A549 (cell line): ENCODE data around the gene SLC2A2. TPM values are rescaled to one million over a fixed set of nuclear protein-coding genes. Genes with fewer than 3 reads are reported as not detected.
A peak's percentile ranks its signal among the peaks of the same experiment; 100 is the strongest.

Source experiments
- ATAC-seq, 2 experiments: fragments of 200-7000 bp in 1 of 2; fragments of >200 bp in 1 of 2; cut with Nextera tagmentation in 1 of 2; cut with Tn5 transposase in 1 of 2; 3 replicates each; pipeline versions ENCODE4 v1.8.0 to v1.9.1; 2018 to 2020; ENCODE audit warnings: mild to moderate bottlenecking in 1 of 2, moderate library complexity in 1 of 2
- CTCF ChIA-PET: fragments of 300-600 bp; sonication (Branson Sonifier 250); formaldehyde crosslinking; extraction: SDS; loops from one replicate; lab custom pipeline; 2021; ENCODE audit warnings: antibody characterized with exemption, inconsistent platforms; lab: Yijun Ruan, JAX
- POLR2A ChIA-PET: fragments of 350-600 bp; formaldehyde crosslinking; extraction: SDS; loops from one replicate; lab custom pipeline; 2021; ENCODE audit warnings: antibody characterized with exemption, inconsistent platforms; lab: Yijun Ruan, JAX
- DNase-seq, 2 experiments: peaks; one replicate each; pipeline versions ENCODE4 v3.0.0 to v3.0.0-alpha.2; 2011 to 2016; ENCODE audit warnings: low read depth in 1 of 2, low spot score in 1 of 2
- FAIRE-seq: peaks from 2 replicates; lab custom pipeline; 2011; peaks lifted over from hg19 to GRCh38; lab: Jason Lieb, UNC
- H3K27ac ChIP-seq, 2 experiments: fragments of >200 bp; sonication (Bioruptor Twin); formaldehyde crosslinking; 3 replicates each; pipeline ENCODE4 v1.5.1; 2016 to 2017
- H3K4me1 ChIP-seq: fragments of >200 bp; sonication (Bioruptor Twin); formaldehyde crosslinking; 3 replicates; pipeline ENCODE4 v1.6.1; 2016
- H3K4me2 ChIP-seq: fragments of >200 bp; sonication (Bioruptor Twin); formaldehyde crosslinking; 3 replicates; pipeline ENCODE4 v1.6.1; 2016
- H3K4me3 ChIP-seq: fragments of >200 bp; sonication (Bioruptor Twin); formaldehyde crosslinking; 3 replicates; pipeline ENCODE4 v1.5.1; 2016
- H3K9me3 ChIP-seq: fragments of >200 bp; sonication (Bioruptor Twin); formaldehyde crosslinking; 3 replicates; pipeline ENCODE4 v1.6.1; 2016
- BHLHE40 ChIP-seq: IDR thresholded peaks from 2 replicates; pipeline ENCODE4 v1.6.1; 2012; ENCODE audit warnings: low read depth, low read length, inconsistent platforms
- CBX2 ChIP-seq: fragments of 200-600 bp; sonication (generic); IDR thresholded peaks from 2 replicates; pipeline ENCODE4 v1.6.1; 2016; ENCODE audit warnings: low read depth, mild to moderate bottlenecking, borderline replicate concordance
- CBX8 ChIP-seq: fragments of 200-600 bp; sonication (generic); IDR thresholded peaks from 2 replicates; pipeline ENCODE4 v1.6.1; 2016
- CEBPB ChIP-seq, 2 experiments: fragments of >200 bp in 1 of 2; sonication (Bioruptor Twin) in 1 of 2; formaldehyde crosslinking in 1 of 2; IDR thresholded peaks; 2 replicates each; pipeline ENCODE4 v1.6.1; 2012 to 2016
- CHD2 ChIP-seq: fragments of 150-350 bp; IDR thresholded peaks from 2 replicates; pipeline ENCODE4 v1.6.1; 2014; ENCODE audit warnings: low read length; ENCODE audit not compliant: partially characterized antibody
- EHMT2 ChIP-seq: fragments of 200-600 bp; sonication (generic); IDR thresholded peaks from 2 replicates; pipeline ENCODE4 v1.6.1; 2016; ENCODE audit warnings: antibody characterized with exemption, low read depth, mild to moderate bottlenecking, moderate library complexity
- EP300 ChIP-seq, 2 experiments: fragments of >200 bp; sonication (Bioruptor Twin); formaldehyde crosslinking; IDR thresholded peaks; 2 replicates in 1 of 2; 3 replicates in 1 of 2; pipeline ENCODE4 v1.6.1; 2016 to 2017
- ESRRA ChIP-seq: fragments of 150-350 bp; IDR thresholded peaks from 2 replicates; pipeline ENCODE4 v1.6.1; 2014; ENCODE audit warnings: mild to moderate bottlenecking, low read length, borderline replicate concordance
- GATA3 ChIP-seq: IDR thresholded peaks from 2 replicates; pipeline ENCODE4 v1.6.1; 2012; ENCODE audit warnings: borderline replicate concordance
- HES2 ChIP-seq: fragments of >200 bp; sonication (Bioruptor Twin); formaldehyde crosslinking; IDR thresholded peaks from 2 replicates; pipeline ENCODE4 v1.6.1; 2016
- HOXB5 ChIP-seq: fragments of 250-450 bp; sonication (Bioruptor Pico); IDR thresholded peaks from 2 replicates; pipeline ENCODE4 v1.5.0; 2020; ENCODE audit warnings: mild to moderate bottlenecking, moderate library complexity
- JUNB ChIP-seq: fragments of >200 bp; sonication (Bioruptor Twin); formaldehyde crosslinking; IDR thresholded peaks from 2 replicates; pipeline ENCODE4 v1.6.1; 2016
- KDM5A ChIP-seq: fragments of 200-600 bp; sonication (generic); IDR thresholded peaks from 2 replicates; pipeline ENCODE4 v1.6.1; 2016; ENCODE audit warnings: antibody characterized with exemption, mild to moderate bottlenecking
- MAFK ChIP-seq: fragments of 450-650 bp; IDR thresholded peaks from 2 replicates; pipeline ENCODE4 v1.6.1; 2014; ENCODE audit not compliant: partially characterized antibody
- MAX ChIP-seq: IDR thresholded peaks from 2 replicates; pipeline ENCODE4 v1.6.1; 2012
- MYC ChIP-seq: IDR thresholded peaks from 2 replicates; pipeline ENCODE4 v1.6.1; 2012; ENCODE audit warnings: mild to moderate bottlenecking, inconsistent platforms, low read length, improper control_type of control experiment, borderline replicate concordance
- NFE2L2 ChIP-seq: fragments of 150-350 bp; conservative IDR thresholded peaks from 2 replicates; pipeline ENCODE4 v1.6.1; 2014; ENCODE audit warnings: low read length
- PBX3 ChIP-seq: IDR thresholded peaks from 2 replicates; pipeline ENCODE4 v1.6.1; 2012
- PHF8 ChIP-seq: fragments of 200-600 bp; sonication (generic); IDR thresholded peaks from 2 replicates; pipeline ENCODE4 v1.6.1; 2016; ENCODE audit warnings: low read depth, mild to moderate bottlenecking, antibody characterized with exemption, moderate library complexity, borderline replicate concordance
- RCOR1 ChIP-seq: fragments of 150-350 bp; IDR thresholded peaks from 2 replicates; pipeline ENCODE4 v1.6.1; 2014; ENCODE audit warnings: antibody characterized with exemption, low read length, low read depth
- SMC3 ChIP-seq: fragments of >200 bp; sonication (Bioruptor Twin); formaldehyde crosslinking; IDR thresholded peaks from 3 replicates; pipeline ENCODE4 v1.6.1; 2018; ENCODE audit warnings: inconsistent platforms
- SREBF2 ChIP-seq: fragments of 450-650 bp; IDR thresholded peaks from 2 replicates; pipeline ENCODE4 v1.6.1; 2014; ENCODE audit warnings: mild to moderate bottlenecking, moderate library complexity
- ZFP36 ChIP-seq: fragments of 450-650 bp; IDR thresholded peaks from 2 replicates; pipeline ENCODE4 v1.6.1; 2014; ENCODE audit warnings: borderline replicate concordance; ENCODE audit not compliant: partially characterized antibody
- ZNF302 ChIP-seq: fragments of 250-450 bp; sonication (Bioruptor Pico); IDR thresholded peaks from 2 replicates; pipeline ENCODE4 v1.9.0; 2021; ENCODE audit warnings: inconsistent platforms, mild to moderate bottlenecking, moderate library complexity
- WGBS: methylation state at CpG from one replicate; pipeline ENCODE4 v1.1.6; 2017; ENCODE audit errors: missing lambda C conversion rate; 5-methylcytosine and 5-hydroxymethylcytosine counted together
- polyA plus RNA-seq, 4 experiments: library from polyadenylated mRNA; depleted of rRNA in 3 of 4; stranded (reverse); fragments of >200 nt; fragmentation: RNase III in 1 of 4; extraction: RNeasy Plus Mini Kit Qiagen cat#74134 plus additional on column Dnase treatment in 1 of 4; gene quantifications; 2 replicates in 3 of 4; 3 replicates in 1 of 4; pipeline ENCODE4 v1.2.3, GENCODE V29; 2011 to 2017
- TF ChIP-seq, protein P1 (sequence below): fragments of 450-650 bp; IDR thresholded peaks from 2 replicates; pipeline ENCODE4 v1.6.1; 2014; ENCODE audit warnings: antibody characterized with exemption
- TF ChIP-seq, protein P2 (sequence below): fragments of 200-600 bp; sonication (generic); IDR thresholded peaks from 2 replicates; pipeline ENCODE4 v1.6.1; 2016; ENCODE audit warnings: antibody characterized with exemption, mild to moderate bottlenecking, moderate library complexity
- TF ChIP-seq, protein P3 (sequence below): fragments of >200 bp; sonication (Bioruptor Twin); formaldehyde crosslinking; IDR thresholded peaks from 3 replicates; pipeline ENCODE4 v1.6.1; 2016

The SLC2A2 gene
- polyA plus RNA-seq, 2 of the 4 experiments (the other 2 are of a cell fraction): not detected

DNA sequence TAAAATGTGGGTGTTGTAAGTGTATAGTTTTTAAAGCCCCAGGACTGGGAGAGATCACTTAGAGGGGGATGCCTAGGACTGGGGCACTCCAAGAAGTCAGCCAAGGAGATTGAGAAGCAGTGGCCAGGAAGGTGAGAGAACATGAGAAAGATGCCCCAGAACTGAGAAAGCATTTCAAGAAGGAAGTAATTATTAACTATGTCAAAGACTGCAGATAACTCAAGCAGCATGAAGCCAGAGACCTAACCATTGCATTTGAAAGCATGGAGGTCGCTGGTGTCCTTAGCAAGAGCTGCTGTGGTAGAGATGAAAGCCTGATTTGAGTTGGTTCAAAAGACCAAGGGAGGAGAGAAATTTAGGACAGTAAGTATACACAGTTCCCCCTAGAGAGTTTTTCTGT is 30.6 kb upstream of the SLC2A2 start:
- no peak for TF ChIP-seq SMC3
- WGBS: 92% methylated on average over 1 of the region's 1 CpG
- ChIA-PET CTCF (no interaction called here), POLR2A (no interaction called here)
- DNase-seq (no peak), FAIRE-seq (no peak), ATAC-seq (no peak)
- Histone ChIP-seq H3K4me2 (peak overlapping the region; percentile 81), H3K4me1 (peaks cover 53% of the 10 kb centered on the region), H3K9me3 (no peaks in the 10 kb centered on the region), H3K27ac (peak overlapping the region; percentile 68 to 86; a peak in 5 of 6 replicates), H3K4me3 (no peak overlapping the region)

- POLR2A ChIA-PET: no interaction called here
- 39% methylated on average over 5 of the region's 5 CpGs for WGBS
- Histone ChIP-seq H3K4me1 (peaks cover 53% of the 10 kb centered on the region), H3K4me3 (no peak overlapping the region), H3K9me3 (no peaks in the 10 kb centered on the region), H3K27ac (peak overlapping the region; percentile 68 to 86), H3K4me2 (peak overlapping the region; percentile 81)
- CTCF ChIA-PET: no interaction called here
- ATAC-seq: peak in 1 of 2 experiments; percentile 72; a peak in 3 of 6 replicates
- DNase-seq: peak in 1 of 2 experiments; percentile 26
- no peak for FAIRE-seq
- TF ChIP-seq CBX2 (no peak), ZFP36 (no peak), NFE2L2 (no peak), EHMT2 (no peak), HES2 (no peak), MAFK (no peak)
Observed at GRCh38 chr3:171056528-171056927, 30.0 kb upstream of the SLC2A2 start.

GRCh38 chr3:171055336-171056178 is 29.0 kb upstream of the SLC2A2 start:
- Histone ChIP-seq H3K4me3 (no peak overlapping the region), H3K4me1 (peaks cover 53% of the 10 kb centered on the region), H3K27ac (peak overlapping the region; percentile 68 to 86), H3K9me3 (no peaks in the 10 kb centered on the region), H3K4me2 (peak overlapping the region; percentile 81)
- WGBS: 0% methylated on average over 4 of the region's 4 CpGs
- ChIA-PET POLR2A (interaction anchor here (0.6 kb wide), 1 partner anchor 186 kb away, joined by 3 read pairs; the partner anchor contains the start of gene RPL22L1), CTCF (interaction anchor here (1.1 to 1.2 kb wide), 2 partner anchors 9 to 510 kb away, joined by 3 read pairs; no protein-coding TSS in a partner anchor)
- ATAC-seq: peak; percentile 87 to 89
- DNase-seq: peak; percentile 28 to 40
- FAIRE-seq: no peak
- TF ChIP-seq CEBPB (IDR thresholded peaks at IDR 0.05): no peak
- TF ChIP-seq SREBF2: no peak
- TF ChIP-seq KDM5A: no peak
- no peak for TF ChIP-seq ESRRA
- no peak for TF ChIP-seq MYC
- TF ChIP-seq, protein P1, sequence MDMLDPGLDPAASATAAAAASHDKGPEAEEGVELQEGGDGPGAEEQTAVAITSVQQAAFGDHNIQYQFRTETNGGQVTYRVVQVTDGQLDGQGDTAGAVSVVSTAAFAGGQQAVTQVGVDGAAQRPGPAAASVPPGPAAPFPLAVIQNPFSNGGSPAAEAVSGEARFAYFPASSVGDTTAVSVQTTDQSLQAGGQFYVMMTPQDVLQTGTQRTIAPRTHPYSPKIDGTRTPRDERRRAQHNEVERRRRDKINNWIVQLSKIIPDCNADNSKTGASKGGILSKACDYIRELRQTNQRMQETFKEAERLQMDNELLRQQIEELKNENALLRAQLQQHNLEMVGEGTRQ: no peak
- TF ChIP-seq MAX: no peak
- TF ChIP-seq BHLHE40: no peak
- TF ChIP-seq, protein P2, sequence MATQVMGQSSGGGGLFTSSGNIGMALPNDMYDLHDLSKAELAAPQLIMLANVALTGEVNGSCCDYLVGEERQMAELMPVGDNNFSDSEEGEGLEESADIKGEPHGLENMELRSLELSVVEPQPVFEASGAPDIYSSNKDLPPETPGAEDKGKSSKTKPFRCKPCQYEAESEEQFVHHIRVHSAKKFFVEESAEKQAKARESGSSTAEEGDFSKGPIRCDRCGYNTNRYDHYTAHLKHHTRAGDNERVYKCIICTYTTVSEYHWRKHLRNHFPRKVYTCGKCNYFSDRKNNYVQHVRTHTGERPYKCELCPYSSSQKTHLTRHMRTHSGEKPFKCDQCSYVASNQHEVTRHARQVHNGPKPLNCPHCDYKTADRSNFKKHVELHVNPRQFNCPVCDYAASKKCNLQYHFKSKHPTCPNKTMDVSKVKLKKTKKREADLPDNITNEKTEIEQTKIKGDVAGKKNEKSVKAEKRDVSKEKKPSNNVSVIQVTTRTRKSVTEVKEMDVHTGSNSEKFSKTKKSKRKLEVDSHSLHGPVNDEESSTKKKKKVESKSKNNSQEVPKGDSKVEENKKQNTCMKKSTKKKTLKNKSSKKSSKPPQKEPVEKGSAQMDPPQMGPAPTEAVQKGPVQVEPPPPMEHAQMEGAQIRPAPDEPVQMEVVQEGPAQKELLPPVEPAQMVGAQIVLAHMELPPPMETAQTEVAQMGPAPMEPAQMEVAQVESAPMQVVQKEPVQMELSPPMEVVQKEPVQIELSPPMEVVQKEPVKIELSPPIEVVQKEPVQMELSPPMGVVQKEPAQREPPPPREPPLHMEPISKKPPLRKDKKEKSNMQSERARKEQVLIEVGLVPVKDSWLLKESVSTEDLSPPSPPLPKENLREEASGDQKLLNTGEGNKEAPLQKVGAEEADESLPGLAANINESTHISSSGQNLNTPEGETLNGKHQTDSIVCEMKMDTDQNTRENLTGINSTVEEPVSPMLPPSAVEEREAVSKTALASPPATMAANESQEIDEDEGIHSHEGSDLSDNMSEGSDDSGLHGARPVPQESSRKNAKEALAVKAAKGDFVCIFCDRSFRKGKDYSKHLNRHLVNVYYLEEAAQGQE: no peak
- 0 out of 3 replicates have a peak, but pooled peaks have one; percentile 6 for TF ChIP-seq SMC3
- TF ChIP-seq, protein P3, sequence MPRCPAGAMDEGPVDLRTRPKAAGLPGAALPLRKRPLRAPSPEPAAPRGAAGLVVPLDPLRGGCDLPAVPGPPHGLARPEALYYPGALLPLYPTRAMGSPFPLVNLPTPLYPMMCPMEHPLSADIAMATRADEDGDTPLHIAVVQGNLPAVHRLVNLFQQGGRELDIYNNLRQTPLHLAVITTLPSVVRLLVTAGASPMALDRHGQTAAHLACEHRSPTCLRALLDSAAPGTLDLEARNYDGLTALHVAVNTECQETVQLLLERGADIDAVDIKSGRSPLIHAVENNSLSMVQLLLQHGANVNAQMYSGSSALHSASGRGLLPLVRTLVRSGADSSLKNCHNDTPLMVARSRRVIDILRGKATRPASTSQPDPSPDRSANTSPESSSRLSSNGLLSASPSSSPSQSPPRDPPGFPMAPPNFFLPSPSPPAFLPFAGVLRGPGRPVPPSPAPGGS: no peak
- peak; percentile 66; the same call in 1 of the 2 replicates for TF ChIP-seq GATA3
- TF ChIP-seq EP300 (IDR thresholded peaks at IDR 0.05): peak; percentile 16 to 25; a peak in 2 of 5 replicates
- TF ChIP-seq RCOR1: no peak
- TF ChIP-seq HOXB5 (CRISPR knock-in tag): no peak
- TF ChIP-seq PHF8: no peak
- TF ChIP-seq PBX3: no peak
- TF ChIP-seq CBX8: no peak
- no peak for TF ChIP-seq CHD2
- TF ChIP-seq JUNB: peak; percentile 91
- TF ChIP-seq ZNF302 (CRISPR knock-in tag): no peak
